Activated T-cell treated with anti-CD3 and anti-CD28 coated beads for 24 hours (primary cell): Measurements from ENCODE around the gene SLC24A3.

ENCODE experiments used
- DNase-seq: peaks from one replicate; pipeline ENCODE4 v3.0.0-alpha.2; 2020; ENCODE audit warnings: low read depth

The SLC24A3 gene

DNA sequence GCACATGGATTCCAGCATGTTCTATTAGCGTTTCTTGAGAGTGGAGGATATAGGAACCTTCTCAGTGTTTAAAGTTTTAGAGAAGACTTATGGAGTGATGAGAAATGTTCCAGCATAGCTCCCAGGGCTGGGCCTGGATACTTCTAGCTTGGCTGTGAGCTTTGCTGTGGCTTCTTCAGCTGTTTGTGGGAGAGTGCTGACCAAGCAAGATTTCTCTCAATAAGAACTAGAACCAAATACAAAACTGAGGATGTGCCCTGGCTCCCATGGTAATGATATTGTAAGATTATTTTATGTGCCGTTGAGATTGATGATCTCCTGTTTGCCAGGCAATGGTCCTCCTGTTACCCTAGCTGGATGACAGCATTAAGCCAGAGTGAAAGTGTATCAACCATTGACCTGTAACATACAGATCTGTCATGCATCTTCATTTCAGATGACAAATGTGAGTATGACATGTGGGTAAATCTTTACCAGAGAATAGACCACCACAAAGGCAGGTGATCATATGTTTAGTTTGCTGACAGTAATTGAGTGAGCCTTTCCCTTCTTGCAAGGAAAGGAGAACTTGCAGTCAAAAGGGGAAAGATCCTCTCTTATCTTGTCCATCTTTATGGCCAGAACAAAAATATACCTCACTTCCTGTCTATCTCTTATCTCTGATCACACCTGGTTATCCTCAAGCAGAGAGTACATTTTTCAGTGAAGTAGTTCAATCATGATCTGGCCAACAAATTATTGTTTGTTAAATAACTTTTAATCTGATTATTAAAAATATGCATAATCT lies 180.1 kb downstream of the SLC24A3 start:
- no peak for DNase-seq

DNA sequence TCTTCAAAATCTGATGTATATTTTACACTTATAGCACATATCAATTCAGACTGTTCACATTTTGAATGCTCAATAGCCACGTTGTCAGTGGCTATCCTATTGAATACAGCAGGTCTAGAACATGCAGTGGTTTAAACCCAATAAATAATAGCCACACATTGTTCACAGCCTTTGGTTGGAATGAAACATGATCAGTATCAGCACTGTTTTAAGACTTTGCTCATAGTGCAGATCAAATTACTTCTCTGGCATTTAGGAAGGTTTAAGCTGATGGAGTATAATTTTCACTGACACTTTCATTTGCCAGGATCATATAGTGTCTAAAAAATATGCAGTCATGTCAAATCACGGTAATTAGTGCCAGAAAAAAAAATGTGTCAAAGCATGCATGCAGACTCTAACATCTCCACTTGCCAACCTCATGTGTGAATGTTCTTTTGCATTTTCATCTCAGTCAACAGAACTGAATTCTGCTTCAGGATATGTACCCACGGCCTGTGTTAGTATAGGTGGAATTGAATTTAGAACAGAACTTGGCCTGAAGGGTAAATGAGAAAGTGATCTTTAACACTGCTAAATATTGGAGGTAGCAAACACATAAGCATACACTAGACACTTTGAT lies 184.1 kb downstream of the SLC24A3 start:
- DNase-seq = no peak

DNA sequence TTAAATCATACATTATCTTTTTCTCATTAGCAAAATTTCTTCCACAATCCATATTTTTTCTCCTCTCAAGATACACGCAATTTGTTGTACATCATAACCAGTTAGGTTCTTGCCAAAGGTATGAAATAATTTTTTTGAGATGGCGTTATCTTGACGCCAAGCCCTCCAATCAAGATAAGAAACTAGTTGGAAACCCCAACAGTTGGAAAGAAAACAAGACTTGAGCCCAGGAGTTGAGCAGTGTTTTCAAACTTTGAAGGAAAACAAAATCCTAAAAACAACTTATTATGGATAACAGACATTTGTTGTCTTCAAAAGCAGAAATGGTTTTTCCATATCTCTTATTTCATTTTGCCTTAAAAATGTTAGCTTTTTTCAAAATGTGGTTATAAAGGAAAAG lies 184.8 kb downstream of the SLC24A3 start:
- no peak for DNase-seq

DNA sequence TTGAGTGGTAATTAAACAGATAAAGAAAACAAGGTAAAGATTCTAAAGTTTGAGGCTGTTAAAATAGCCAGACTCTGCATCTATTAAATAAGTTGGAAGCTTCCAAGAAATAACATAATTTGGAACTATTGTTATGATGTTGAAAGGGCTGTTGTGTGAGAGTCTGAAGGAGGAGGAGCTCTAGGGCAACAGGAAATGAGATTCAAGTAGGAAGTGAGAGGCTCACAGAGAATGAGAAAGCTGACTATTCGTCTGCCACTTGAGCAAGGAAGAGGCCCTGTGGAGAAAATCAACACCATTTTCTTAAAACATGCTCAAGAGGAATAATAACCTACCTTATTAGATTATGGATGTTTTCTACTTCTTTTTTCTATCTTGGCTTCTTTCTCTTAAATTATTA lies 185.2 kb downstream of the SLC24A3 start:
- DNase-seq = no peak

DNA sequence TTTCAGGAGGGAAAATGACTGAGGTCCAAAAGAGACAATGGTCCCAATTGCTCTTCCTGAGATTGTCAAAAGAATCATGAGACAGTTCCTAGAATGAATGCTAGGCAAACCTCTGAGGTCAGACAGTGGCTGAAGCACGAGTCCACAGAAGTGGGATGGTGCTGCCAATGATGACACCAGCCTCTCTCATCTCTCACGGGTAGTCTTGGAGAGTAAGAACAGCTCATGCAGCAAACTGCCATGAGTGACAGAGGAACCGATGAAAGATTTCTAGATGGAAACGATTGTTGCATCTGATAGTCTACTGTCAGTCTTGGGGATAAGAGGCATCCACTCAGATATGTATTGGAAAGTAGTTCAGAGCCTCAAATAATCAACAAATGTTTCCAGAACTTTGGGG lies 188.7 kb downstream of the SLC24A3 start:
- DNase-seq = no peak

GRCh38 chr20:19403549-19403948 lies 191.1 kb downstream of the SLC24A3 start:
- no peak for DNase-seq

- no peak for DNase-seq
Measured at GRCh38 chr20:19404826-19405225, 192.4 kb downstream of the SLC24A3 start.

- DNase-seq = no peak
Measured at GRCh38 chr20:19405958-19406357, 193.5 kb downstream of the SLC24A3 start.

- DNase-seq = no peak
Measured at GRCh38 chr20:19406381-19406780, 193.9 kb downstream of the SLC24A3 start.

DNA sequence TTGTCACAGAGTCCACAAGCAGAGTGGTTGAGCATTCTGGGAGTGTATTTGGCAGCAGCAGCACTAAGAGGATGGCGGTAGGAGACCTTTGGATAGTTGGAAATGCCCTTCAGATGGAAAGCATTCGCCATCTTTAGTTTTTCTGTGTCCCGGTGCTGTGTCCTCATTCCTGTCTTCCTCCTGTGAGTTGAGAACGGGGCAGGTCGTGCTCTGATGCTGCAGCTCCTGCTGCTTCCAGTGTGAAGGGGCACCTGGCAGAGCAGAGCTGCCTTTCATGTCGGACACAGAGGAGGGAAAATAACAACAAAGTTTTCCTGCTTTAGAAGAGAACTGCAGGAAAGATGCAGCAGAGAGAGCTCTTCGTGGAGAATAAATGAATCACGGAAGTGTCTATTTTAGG lies 194.8 kb downstream of the SLC24A3 start:
- DNase-seq = no peak

GRCh38 chr20:19407736-19408135 lies 195.3 kb downstream of the SLC24A3 start:
- DNase-seq = no peak

GRCh38 chr20:19408971-19409370 lies 196.5 kb downstream of the SLC24A3 start:
- DNase-seq = no peak

DNA sequence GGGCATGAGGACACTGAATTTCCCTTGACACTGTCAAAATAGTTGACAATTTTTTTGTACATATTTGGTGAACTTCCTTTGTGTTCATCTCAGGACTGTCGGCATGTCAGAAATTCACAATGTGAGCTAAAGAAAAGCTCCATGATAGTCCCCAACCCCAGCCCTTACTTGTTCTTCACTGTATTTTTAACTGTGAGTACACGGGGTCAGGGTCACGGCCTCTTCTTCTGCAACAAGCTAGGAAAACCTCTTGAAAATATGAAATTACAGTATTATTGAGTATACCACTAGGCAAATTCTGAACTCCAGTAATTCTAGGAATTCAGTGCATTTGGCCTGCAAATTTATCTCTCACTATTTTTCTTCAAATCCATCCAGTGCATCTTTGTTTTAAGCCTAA lies 199.4 kb downstream of the SLC24A3 start:
- no peak for DNase-seq

DNA sequence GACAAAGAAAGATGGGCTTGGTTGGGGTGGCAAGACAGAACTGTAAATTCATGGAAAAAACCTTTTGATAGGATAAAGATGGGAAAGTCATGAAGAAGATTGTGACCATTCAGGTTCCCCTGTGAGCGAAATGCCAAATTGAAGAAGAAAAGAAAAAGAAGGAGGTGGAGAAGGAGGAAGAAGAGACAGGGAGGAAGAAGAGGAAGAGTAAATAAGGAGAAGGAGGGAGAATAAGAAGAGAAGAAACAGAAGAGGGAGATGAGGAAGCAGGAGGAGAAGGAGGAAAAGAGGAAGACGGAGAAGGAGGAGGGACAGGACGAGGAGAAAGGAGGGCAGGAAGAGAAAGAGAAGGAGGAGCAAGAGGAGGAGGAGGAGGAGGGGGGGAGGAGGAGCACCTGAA lies 199.8 kb downstream of the SLC24A3 start:
- no peak for DNase-seq

DNA sequence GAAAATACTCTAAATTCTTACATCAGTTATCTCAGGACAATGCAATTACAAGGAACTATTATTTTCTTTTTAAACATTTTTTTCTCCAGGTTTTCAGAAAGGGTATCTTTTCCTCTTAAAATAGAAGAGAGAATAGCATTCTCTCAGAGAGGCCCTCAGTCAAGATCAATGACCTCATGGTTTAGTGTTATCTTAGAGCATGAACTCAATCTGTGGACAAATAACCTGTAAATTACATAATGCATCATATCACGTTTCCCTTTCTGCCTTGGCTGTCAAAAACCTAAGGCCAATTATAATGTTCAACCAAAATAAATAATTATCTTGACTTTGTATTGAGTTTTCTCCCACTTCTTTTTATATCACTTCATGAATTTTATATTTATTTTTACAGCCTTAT lies 202.2 kb downstream of the SLC24A3 start:
- no peak for DNase-seq

- DNase-seq = no peak
Measured at GRCh38 chr20:19415786-19416185, 203.3 kb downstream of the SLC24A3 start.

DNA sequence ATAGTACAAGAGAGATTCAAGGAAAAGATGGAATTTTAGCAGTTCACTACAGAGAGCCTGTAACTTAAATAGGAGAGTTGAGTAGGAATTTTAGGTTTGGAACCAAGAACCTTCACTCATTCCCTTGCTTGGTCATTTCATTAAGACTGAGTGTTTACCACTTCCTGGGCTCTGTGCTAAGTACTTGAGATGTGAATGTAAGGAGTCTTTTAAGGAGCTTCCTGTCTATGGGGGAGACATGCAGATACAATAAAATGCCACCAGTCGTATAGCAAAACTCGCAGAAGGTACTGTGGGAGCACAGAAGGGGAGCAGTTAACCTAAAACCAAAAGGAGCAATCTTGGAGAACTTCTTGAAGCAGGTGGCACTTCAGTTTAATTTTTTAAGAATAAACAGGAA lies 204.2 kb downstream of the SLC24A3 start:
- no peak for DNase-seq

GRCh38 chr20:19419396-19419795 lies 207.0 kb downstream of the SLC24A3 start:
- no peak for DNase-seq

- no peak for DNase-seq
Measured at GRCh38 chr20:19423097-19423899, 210.9 kb downstream of the SLC24A3 start.

GRCh38 chr20:19423900-19424620 lies 211.6 kb downstream of the SLC24A3 start:
- no peak for DNase-seq

DNA sequence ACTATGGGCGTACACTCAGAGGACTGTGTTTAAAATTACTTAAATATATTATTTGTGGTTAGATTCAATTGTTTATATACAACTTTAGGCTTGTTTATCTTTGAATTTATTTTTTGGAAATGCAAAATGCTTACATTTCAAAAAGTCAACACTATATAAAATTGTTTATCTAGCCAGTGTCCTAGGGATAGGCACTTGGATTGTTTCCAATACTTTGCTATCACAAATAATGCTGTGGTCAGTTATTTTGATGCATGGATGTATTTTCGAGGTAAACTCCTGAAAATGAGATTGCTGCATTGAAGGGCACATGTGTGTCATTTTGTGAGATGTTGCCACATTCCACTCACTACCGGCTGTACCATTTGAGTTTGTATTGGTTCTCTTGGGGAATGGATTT lies 213.9 kb downstream of the SLC24A3 start:
- no peak for DNase-seq

DNA sequence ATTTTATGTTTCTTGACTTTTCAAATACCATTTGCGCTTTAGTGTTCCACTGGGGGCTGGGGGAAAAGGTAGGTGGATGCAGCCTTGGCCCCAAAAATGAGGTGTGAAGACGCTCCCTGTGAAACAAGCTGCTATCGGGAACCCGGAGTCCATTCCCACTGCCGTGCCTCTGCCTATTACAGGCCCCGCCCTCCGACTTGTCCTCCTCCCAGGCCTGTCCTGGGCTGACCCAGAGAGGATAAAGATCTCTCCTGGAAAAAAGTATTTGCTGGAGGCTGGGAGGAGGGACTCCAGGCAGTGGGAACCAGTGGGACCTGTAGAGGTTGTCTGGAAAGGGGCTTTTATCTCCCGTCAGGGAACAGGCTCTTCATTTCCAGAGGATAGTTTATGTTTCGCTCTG lies 215.0 kb downstream of the SLC24A3 start:
- DNase-seq = no peak
